Measurements from ENCODE around the gene ADAMTSL1.

Gene ADAMTSL1

GRCh38 chr9:18896004-18896403, 422.1 kb downstream of the ADAMTSL1 start:
- Histone ChIP-seq H4K20me1 (ENCODE audit: insufficient read depth) (no peaks in the 10 kb centered on the region), H2AFZ (ENCODE audit: low read depth) (no peak overlapping the region), H3K9ac (no peak overlapping the region), H3K4me1 (ENCODE audit: low read depth, poor library complexity, severe bottlenecking) (peaks cover 19% of the 10 kb centered on the region), H3K79me2 (ENCODE audit: insufficient read depth, low read depth) (no peaks in the 10 kb centered on the region), H3K27me3 (ENCODE audit: insufficient read depth, low read depth) (no peaks in the 10 kb centered on the region), H3K4me3 (IDR thresholded peaks at IDR 0.05; ENCODE audit: insufficient read depth, low read depth, low read length) (no peak overlapping the region), H3K4me2 (no peak overlapping the region), H3K27ac (0 out of 2 replicates have a peak overlapping the region, but pooled peaks have one; percentile 12), H3K36me3 (ENCODE audit: insufficient read depth) (no peaks in the 10 kb centered on the region)
- TF ChIP-seq CTCF (conservative IDR thresholded peaks at IDR 0.05; ENCODE audit: low read depth, low read length), result no peak

GRCh38 chr9:18896531-18897179, 422.7 kb downstream of the ADAMTSL1 start:
- H3K36me3 ChIP-seq (ENCODE audit: insufficient read depth), result no peaks in the 10 kb centered on the region
- H3K9ac ChIP-seq, result no peak overlapping the region

GRCh38 chr9:18903450-18903849, 429.5 kb downstream of the ADAMTSL1 start:
- H2AFZ ChIP-seq (ENCODE audit: low read depth), result no peak overlapping the region
- no peaks in the 10 kb centered on the region for H4K20me1 ChIP-seq (ENCODE audit: insufficient read depth)
- no peaks in the 10 kb centered on the region for H3K27me3 ChIP-seq (ENCODE audit: insufficient read depth, low read depth)
- no peak overlapping the region for H3K4me3 ChIP-seq (IDR thresholded peaks at IDR 0.05; ENCODE audit: insufficient read depth, low read depth, low read length)
- H3K4me2 ChIP-seq, result no peak overlapping the region
- H3K27ac ChIP-seq, result no peak overlapping the region
- peaks cover 6% of the 10 kb centered on the region for H3K4me1 ChIP-seq (ENCODE audit: low read depth, poor library complexity, severe bottlenecking)
- H3K79me2 ChIP-seq (ENCODE audit: insufficient read depth, low read depth), result no peaks in the 10 kb centered on the region
- TF ChIP-seq CTCF (conservative IDR thresholded peaks at IDR 0.05; ENCODE audit: low read depth, low read length), result no peak
- no peak overlapping the region for H3K9ac ChIP-seq
- no peaks in the 10 kb centered on the region for H3K36me3 ChIP-seq (ENCODE audit: insufficient read depth)

More at GRCh38 chr9:18896531-18897179, 422.7 kb downstream of the ADAMTSL1 start:
- H3K79me2 ChIP-seq (ENCODE audit: insufficient read depth, low read depth), result no peaks in the 10 kb centered on the region
- peaks cover 19% of the 10 kb centered on the region for H3K4me1 ChIP-seq (ENCODE audit: low read depth, poor library complexity, severe bottlenecking)
- no peak overlapping the region for H3K4me3 ChIP-seq (IDR thresholded peaks at IDR 0.05; ENCODE audit: insufficient read depth, low read depth, low read length)
- H3K27ac ChIP-seq, result 0 out of 2 replicates have a peak overlapping the region, but pooled peaks have one; percentile 19
- no peaks in the 10 kb centered on the region for H3K27me3 ChIP-seq (ENCODE audit: insufficient read depth, low read depth)
- H3K4me2 ChIP-seq, result no peak overlapping the region
- no peaks in the 10 kb centered on the region for H4K20me1 ChIP-seq (ENCODE audit: insufficient read depth)
- no peak overlapping the region for H2AFZ ChIP-seq (ENCODE audit: low read depth)
- TF ChIP-seq CTCF (conservative IDR thresholded peaks at IDR 0.05; ENCODE audit: low read depth, low read length), result no peak

GRCh38 chr9:18905028-18905882, 431.3 kb downstream of the ADAMTSL1 start:
- Histone ChIP-seq H3K9ac (no peak overlapping the region), H4K20me1 (ENCODE audit: insufficient read depth) (no peaks in the 10 kb centered on the region), H3K27ac (no peak overlapping the region), H2AFZ (ENCODE audit: low read depth) (no peak overlapping the region), H3K4me1 (ENCODE audit: low read depth, poor library complexity, severe bottlenecking) (no peaks in the 10 kb centered on the region), H3K4me3 (IDR thresholded peaks at IDR 0.05; ENCODE audit: insufficient read depth, low read depth, low read length) (no peak overlapping the region), H3K4me2 (no peak overlapping the region), H3K27me3 (ENCODE audit: insufficient read depth, low read depth) (no peaks in the 10 kb centered on the region), H3K36me3 (ENCODE audit: insufficient read depth) (no peaks in the 10 kb centered on the region), H3K79me2 (ENCODE audit: insufficient read depth, low read depth) (no peaks in the 10 kb centered on the region)
- TF ChIP-seq CTCF (conservative IDR thresholded peaks at IDR 0.05; ENCODE audit: low read depth, low read length), result no peak

Data from KMS-11 (cell line).